Stimulated activated CD8-positive, alpha-beta memory T cell treated with anti-CD3 and anti-CD28 coated beads, Interleukin-2, amount 100 ng/mL, for 1 hour (primary cell): ENCODE measurements around the gene HEMK1.

ENCODE experiments used
- DNase-seq, 2 donors: peaks; one replicate each; pipeline ENCODE4 v3.0.0-alpha.2; 2020; ENCODE audit warnings: low read depth in 2 of 2

Gene HEMK1

DNA sequence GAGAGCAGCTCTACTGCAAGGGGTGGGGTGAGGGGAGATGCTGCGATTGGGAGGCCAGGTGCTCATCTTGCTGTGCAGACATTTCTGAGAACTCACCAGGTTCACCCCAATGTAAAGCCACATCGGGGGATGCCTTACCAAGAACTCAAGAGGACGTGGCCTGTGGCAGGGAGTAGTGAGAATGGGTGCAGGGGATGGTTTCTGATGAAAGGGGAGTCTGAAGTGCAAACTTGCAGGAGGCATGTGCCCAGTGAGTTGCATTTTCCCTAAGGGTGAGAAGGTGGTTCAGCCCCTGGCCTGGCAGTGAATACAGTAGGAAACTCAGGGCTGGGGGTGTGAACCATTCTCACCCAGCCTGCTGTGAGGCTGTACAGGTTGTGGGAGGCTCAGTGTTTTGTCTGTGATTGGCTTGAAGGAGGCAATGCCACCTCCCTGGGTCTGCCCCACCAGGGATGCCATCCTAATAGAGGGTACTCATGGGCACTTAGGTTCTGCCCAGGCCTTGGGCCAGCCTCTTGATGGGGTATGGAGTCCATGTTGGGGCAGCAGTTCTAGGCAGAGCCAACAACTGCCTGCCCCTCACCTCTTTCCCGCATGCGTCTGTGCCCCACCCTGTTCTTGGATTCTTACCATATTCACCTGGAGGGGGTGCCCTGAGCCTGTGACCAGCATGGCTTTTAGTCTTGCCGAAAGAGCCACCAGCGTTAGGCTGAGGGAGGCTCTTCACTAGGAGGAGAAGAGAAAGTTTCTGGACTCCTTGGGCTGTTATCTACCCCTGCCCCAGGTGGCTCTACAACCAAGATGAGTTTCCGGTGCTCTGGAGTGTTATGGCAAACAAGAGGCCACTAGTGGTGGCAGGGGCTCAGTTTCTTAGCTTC lies 4.5 kb downstream of the HEMK1 start:
- peak; percentile 45 to 51 for DNase-seq

DNA sequence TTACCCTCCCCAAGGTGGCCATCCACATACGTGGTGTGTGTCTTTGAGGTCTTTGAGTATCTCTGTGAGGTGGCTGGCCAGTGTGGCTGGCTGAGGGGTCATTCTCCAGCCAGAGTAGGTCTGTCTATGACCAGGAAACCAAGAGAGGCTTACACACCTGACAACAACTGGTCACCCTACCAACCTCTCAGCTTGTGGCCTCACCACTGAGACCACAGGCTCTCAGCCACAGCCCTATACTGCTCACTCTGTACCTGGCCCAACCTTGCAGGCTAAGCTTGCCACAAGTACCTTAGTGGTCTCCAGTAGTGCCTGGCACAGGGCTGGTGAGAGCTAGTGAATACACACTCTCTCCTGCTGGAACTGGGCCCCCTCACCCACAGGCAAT lies 5.1 kb downstream of the HEMK1 start:
- no peak for DNase-seq

DNA sequence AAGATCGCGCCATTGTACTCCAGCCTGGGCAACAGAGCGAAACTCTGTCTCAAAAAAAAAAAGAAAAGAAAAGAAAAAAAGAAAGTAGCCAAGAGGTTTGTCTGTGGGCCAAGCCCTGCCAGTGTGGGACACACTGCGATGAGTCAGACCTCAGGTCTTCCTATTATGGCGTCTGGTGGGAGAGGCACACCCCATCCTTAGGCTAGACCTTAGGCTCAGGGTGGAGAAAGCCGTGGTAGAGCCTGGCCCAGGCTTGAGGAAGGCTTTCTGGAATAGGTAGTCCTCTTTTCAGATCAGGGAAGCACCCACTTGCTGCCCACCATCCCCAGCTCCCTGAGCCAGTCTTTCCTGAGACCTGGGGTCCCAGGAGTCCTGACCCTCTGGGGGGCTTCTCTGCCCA lies 6.0 kb downstream of the HEMK1 start:
- DNase-seq, result no peak

DNA sequence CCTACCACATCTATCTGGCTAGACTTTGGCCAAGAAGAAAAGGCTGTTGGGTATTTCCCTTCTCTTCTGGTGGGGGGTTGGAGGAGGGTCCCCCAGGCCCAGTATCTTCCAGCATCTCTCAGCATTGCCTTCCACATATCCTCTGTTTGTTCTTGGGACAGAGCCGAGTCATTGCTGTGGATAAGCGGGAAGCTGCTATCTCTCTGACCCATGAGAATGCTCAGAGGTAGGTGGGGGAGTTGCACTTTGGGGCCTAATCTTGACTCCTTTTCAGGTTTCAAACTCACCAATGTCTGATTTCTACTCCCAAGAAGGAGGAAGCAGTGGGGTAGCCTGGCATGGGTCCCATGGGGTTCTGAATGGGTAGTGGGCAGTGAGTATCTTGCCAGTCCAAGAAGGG lies 8.0 kb downstream of the HEMK1 start:
- no peak for DNase-seq

DNA sequence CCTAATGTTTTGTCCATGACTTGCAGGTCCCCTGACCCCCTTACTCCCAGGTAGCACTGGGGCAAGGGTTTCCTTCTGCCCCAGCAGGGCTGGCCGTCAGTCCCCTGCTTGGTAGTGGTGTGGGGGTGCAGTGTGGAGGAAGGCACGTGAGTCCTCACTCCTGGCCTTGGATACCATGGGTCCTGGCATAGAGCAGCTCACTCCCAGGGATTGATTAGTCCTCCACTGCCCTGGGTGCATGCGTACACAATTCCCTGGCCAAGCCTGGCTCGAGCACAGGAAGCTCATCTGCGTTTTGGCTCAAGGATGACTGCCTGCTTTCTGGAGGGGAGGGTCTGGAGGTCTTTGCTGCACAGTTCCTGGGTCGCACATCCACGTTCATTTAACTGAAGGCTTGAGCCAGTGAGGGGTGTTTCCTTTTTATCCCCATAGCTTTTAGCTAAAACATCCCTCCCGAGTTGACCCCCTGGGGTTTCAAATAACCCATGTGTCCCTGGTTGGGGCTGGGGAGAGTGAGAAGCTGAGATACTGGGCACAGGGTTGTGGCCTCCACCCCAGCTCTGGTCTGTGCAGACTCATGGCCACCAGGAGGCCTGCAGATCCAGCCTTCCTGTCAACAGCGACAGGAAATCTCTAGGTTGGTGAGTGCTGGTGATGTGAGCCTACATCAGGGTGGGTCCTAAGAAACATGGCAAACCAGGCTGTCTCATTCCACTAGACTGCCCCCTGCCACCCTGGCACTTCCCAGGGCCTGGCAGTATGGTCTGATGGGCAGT lies 11.5 kb downstream of the HEMK1 start:
- no peak for DNase-seq

DNA sequence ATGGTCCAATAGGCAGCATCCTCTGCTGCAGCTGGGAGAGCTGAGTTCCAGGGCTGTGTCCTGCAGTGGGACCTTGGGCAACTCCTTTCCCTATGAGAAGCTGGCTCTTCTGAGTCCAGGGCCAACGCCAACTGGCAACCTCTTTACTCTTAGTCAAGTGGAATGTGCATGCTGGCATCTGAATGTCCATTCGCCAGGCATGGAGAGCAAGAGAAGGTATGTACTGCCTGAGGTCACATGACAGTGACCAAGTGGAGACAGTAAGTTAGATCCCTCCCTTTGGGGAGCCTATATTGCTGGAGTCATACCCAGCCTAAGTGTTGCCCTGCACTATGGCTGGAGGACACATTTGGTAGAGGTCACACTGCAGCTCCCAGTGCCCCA lies 12.1 kb downstream of the HEMK1 start:
- no peak for DNase-seq

DNA sequence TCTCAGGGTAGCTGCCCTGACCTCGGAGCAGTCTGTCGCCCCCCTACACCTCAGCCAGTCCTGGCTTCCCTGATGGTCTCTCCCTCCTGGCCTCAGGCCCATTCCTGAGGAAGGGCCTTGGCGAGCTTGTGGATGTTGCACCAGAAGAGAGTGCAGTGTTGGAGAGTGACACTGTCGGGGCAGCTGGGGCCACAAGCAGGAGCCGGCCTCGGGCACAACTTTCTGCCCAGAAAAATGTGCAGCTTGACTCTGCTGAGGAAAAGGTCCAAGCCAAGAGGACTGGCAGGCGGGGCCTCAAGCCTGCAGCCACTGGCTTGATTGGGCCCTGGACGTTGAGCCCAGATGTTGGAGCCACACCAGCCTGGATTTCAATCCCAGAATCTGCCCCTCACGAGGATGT lies 12.8 kb downstream of the HEMK1 start:
- DNase-seq, result no peak

DNA sequence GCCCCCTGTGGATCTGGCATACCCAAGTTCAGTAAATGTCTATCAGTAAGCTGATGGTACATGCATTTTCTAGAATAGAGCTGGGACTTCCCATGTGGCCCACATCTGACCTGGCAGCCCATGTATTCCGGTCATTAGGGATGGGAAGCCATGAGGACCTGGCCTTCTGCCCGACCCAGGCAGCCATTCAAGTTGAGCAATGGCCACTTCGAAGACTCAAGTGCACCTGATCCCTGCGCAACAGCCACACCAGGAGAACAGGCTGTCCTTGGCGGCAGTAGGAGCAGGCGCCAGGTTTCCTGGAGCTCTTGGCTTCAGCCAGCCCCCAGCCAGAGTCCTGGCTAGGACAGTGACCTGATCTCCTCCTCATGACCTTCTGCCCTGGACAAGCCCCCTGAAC lies 14.6 kb downstream of the HEMK1 start:
- no peak for DNase-seq

DNA sequence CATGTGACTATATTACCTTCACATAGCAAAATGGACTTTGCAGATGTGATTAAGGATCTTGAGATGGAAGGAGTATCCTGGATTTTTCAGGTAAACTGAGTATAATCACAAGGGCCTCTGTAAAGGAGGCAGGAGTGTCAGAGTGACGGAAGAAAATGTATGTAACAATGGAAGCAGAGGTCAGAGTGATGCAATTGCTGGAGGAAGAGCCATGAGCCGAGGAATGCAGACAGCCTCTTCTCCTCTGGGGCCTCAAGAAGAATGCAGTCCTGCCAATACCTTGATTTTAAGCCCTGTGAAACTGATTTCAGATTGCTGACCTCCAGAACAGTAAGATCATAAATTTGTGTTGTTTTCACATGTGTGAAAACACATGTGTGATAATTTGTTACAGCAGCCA lies 15.1 kb downstream of the HEMK1 start:
- DNase-seq, result no peak

DNA sequence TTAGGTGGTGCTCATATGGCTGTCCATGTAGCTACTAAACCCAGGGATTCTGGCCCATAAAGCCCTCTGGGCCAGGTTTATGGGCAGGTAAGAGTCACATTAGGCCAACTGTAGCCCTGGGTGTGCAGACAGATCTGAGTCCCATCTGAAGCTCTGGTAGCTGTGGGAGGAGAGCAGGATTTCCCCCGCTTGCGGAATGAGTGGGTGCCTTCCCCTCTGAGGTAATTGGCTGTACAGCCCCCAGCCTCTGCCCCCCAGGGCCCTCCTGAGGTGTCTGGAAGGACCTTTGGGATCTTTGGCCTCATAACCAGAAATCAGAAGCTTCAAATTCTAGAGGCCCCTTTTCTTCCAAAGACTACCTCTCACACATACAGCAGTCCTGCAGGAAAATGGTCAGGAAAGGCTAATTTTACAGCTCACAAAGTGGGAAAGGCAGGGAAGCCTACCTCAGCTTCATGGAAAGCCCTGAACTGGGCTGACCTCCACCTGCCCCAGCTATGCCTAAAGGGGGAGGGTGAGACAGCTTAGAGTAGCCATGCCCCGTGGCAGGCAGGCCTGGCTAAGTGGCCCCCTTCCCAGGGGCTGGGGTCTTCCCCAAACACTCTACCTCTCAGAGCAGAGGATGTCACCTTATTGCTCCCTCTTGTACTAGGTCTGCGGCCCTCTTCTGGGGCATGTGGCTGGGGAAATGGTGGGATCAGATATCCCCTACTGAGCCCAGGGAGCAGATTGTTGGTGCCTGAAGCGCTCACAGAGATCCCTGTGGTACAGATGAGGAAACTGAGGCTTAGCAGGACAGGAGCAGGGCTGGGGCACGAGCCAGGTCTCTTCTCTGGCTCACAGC lies 16.8 kb downstream of the HEMK1 start:
- DNase-seq, result no peak

DNA sequence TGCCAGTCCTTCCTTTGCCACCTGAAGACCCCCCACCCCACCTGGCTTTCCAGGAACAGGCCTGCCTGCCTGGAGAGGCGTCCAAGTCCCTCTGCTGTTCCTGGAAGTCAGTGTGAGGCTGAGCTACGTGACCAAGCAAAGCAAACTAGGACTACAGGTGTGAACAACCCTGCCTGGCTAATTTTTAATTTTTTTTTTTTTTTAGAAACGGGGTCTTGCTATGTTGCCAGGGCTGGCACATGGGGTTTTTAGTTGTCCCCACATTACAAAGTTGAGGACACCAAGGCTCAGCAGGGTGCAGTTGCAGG lies 17.4 kb downstream of the HEMK1 start:
- DNase-seq, result no peak

DNA sequence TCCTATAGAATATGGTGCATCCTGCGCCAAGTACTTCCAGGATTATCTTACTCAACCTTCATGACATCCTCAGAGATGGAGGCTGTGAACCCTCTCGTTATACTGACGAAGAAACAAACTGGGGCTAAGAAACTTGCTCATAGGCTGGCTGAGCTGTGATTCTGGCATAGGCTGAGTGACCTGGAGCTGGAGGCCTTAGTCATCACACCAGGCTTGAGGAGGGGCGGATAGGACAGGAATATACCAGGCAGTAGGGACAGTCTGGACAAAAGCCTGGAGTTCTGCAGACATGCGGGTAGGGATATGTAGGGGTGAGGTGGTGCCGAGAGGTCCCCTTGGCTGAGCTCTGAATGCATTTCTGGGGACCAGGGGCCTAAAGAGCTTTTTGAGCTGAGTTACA lies 18.1 kb downstream of the HEMK1 start:
- DNase-seq, result no peak

DNA sequence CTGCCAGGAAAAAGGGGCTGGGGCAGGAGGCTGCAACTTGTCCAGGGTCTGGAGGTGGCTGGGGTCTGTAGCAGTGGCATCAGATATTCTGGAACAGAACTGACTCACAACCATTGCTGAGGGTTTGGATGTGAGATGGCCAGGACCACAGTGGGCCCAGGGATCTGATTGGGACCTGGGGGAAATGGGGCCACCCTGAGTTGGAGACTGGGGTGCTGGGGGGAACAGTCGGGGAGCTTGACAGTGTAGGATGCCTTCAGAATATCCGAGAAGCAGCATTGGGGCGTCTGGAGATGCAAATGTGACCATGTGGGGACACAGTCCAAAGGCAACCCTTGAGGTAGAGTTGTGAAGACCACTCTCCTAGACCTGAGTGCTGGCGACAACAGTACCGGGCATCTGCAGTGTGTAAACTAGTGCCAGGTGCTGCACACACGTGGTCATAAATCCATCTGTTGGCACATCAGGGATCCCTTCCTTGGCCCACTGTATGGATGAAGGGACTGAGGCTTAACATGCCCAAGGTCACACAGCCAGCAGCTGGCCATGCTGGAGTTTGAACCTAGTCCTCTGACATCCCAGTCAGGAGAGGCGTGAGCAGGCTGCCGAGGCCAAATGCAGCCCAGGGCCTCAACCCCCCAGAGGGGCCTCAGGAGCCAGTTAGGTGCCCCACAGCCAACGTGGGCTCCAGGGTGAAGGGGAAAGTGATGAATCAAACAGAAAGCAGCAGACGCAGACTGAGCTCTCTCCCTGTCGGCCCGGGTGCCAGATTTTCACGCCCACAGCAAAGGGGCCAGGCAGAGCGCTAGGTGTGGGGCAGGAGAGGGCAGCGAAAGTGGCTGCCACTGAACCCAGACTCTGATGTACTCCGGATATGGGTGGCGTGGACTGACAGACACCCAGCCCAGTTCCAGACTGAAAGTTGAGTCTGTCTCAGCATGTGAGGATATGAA lies 18.8 kb downstream of the HEMK1 start:
- DNase-seq, result no peak

DNA sequence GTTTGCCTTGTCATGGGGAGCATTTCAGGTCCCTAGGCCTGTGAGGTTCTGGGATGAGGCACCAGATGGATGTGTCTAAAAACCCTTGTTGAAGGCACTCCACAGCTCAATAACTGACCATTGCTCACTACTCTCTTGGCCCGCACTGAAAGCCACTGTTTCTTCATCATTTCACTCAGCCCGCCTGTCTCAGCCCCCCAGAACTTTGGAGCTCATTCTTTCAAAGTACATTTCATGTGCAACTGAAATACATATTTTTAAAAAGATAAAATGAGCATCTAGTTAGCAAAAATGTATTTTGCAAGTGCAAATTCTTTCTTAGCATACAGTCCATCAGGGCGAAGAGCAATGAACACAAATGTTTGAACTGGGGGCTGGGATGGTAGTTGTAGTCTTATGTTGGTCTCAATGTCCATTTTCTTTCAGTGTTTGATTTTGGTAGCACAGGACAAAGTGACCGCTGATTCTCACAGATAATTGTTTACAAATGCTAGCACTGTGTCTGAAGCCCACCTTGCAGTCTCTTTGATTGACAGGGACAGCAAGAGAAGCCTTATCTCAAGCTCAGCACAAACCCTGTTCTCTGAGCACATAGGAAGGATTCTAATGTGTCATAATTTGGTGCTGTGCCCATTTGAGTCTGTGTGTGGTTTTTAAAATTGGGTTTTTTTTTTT lies 19.6 kb downstream of the HEMK1 start:
- DNase-seq, result no peak

DNA sequence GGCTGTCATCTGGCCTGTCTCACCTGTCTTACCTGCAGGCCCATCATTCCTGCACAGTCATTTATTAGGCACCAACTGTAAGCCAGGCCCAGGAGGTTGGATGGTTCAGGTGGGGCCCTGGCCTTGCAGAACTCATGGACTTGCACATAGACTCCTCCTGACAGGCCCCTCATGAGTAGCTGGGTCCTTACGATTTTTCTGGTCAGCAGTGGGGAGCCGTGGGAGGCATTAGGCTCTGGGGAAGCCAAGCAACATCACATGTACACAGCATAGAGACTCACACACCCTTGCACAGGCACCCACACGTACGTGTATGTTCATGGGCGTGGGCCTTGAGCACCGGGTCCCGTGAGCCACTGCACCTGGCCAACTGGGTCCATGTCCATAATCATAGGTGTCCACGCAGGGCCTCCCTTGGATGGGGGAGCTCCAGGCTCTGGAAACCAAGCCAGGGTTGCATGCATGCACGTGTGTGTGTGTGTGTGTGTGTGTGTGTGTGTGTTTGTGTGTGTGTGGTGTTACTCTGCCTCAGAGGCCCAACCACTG lies 21.9 kb downstream of the HEMK1 start:
- DNase-seq, result no peak

DNA sequence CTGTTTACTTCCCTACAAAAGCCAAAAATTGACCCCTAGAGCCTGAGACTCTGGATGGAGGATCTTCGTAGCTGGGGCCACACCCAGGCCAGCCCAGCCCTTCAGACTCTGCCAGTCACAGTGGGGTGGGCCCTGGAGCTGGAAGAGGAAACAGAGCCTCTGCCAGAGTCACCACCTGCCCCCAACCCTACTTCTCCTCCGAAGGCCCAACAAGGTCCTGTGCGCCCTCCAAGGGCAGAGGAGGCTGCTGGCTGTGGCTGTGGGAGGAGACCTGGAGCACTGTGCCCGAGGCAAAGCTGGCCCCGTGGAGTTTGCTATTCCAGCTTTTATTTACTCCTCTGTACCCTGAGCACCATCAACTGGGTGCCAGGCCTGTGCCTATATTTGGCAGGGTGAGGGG lies 23.2 kb downstream of the HEMK1 start:
- DNase-seq, result no peak

DNA sequence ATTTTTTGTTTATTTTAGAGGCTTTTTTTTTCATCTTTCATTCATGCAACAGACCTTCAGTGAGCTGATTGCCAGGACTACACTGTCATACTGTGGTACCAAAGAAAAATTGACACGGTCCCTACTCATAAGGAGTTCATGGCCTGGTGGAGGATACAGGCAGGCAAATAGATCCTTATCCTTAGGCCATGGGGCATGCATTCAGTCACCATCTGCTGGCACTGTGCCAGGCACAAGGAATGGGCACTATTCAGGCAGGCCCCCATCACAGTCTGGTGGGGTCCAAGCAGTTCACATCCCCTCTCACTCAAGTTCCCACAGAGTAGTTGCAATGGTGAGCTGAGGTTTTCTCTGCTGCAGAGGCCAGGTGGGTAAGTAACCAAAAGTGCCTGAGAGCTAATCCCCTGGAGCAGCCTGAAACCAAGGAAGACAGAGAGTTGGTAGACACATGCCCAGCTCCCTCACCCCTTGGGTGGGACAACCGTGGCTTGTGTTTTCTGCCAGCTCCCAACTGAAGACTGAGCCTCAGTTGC lies 25.0 kb downstream of the HEMK1 start:
- DNase-seq, result no peak

DNA sequence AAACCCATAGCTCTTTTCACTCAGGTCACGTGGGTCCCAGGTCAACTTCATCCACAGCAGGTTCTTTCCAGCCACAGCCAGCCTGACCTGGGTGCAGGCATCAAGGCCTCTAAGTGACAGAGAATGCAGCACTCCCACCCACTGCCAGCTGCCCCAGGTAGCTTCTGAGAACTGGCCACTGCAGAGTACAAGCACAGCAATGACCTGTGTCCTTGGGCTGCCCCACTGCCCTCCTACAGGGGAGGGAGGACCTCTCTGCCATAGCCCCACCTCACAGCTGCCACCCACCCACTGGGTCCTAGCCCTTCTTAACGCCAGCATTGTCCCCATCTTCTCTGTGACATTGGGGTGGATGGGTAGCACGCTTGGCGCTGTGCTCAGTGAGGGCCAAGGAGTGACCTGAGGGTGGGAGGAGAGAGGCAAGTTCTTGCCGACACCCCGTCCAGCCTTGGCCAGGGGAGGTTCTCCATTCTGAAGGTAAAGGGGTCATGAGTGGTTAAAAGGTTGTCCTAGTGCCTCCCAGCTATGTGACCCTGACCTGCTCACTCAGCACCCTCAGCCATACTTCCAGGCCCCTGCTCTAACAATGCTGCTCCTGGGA lies 29.9 kb downstream of the HEMK1 start:
- no peak for DNase-seq

DNA sequence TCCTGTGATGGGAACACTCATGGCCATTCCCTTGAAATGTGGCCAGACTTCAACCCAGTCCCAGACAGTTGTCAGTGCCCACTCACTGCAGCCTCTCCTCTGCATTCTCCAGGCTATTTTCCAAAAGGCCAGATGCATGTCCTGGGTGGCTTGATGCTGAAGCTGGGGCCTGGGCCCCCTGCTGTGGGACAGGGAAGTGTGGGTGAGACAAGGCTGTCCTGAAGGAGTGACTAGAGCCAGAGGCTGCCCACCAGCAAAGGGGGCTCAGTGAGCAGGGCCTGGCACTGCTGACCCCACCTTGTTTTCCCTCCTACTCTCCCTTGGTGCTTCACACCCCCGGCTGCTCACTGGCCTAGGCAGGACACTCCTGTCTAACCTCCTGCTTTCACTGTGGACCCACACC lies 30.4 kb downstream of the HEMK1 start:
- no peak for DNase-seq
